SJCRH30 (cell line): ENCODE data around the gene PLA2G4C. TPM values are rescaled to one million over a fixed set of nuclear protein-coding genes. Genes with fewer than 3 reads are reported as not detected.

Experiments
- DNase-seq, 2 experiments: peaks; one replicate each; pipeline ENCODE4 v3.0.0-alpha.2; 2015 to 2020
- H3K27ac ChIP-seq: fragments of 250-450 bp; sonication (Bioruptor Pico); 2 replicates; pipeline ENCODE4 v1.5.1; 2020; ENCODE audit warnings: mild to moderate bottlenecking, moderate library complexity
- H3K27me3 ChIP-seq: fragments of 250-450 bp; sonication (Bioruptor Pico); 2 replicates; pipeline ENCODE4 v1.5.1; 2020; ENCODE audit warnings: mild to moderate bottlenecking, moderate library complexity
- H3K36me3 ChIP-seq: fragments of 250-450 bp; sonication (Bioruptor Pico); 2 replicates; pipeline ENCODE4 v1.5.1; 2020; ENCODE audit warnings: mild to moderate bottlenecking, moderate library complexity
- H3K4me1 ChIP-seq: fragments of 250-450 bp; sonication (Bioruptor Pico); 2 replicates; pipeline ENCODE4 v1.5.1; 2020; ENCODE audit warnings: mild to moderate bottlenecking, moderate library complexity
- H3K4me3 ChIP-seq: fragments of 250-450 bp; sonication (Bioruptor Pico); 2 replicates; pipeline ENCODE4 v1.5.1; 2020; ENCODE audit warnings: mild to moderate bottlenecking, moderate library complexity
- H3K9me3 ChIP-seq: fragments of 250-450 bp; sonication (Bioruptor Pico); replicated peaks from 2 replicates; pipeline ENCODE4 v1.5.1; 2020; ENCODE audit warnings: mild to moderate bottlenecking, moderate library complexity
- total RNA-seq: library from RNA; depleted of rRNA; stranded (reverse); fragments of >200 nt; shearing (Covaris generic); gene quantifications from 2 replicates; pipeline ENCODE4 v1.2.3, GENCODE V29; 2014; rRNA removed

The PLA2G4C gene, protein sequence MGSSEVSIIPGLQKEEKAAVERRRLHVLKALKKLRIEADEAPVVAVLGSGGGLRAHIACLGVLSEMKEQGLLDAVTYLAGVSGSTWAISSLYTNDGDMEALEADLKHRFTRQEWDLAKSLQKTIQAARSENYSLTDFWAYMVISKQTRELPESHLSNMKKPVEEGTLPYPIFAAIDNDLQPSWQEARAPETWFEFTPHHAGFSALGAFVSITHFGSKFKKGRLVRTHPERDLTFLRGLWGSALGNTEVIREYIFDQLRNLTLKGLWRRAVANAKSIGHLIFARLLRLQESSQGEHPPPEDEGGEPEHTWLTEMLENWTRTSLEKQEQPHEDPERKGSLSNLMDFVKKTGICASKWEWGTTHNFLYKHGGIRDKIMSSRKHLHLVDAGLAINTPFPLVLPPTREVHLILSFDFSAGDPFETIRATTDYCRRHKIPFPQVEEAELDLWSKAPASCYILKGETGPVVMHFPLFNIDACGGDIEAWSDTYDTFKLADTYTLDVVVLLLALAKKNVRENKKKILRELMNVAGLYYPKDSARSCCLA
- total RNA-seq: 1.4 and 2.1 TPM in 2 replicates

- Histone ChIP-seq H3K4me3 (peak within 1 kb of the TSS; percentile 62), H3K4me1 (peaks cover 5% of the 10 kb centered on the region; the same call in 1 of the 2 replicates), H3K27me3 (no peaks in the 10 kb centered on the region), H3K27ac (peak within 1 kb of the TSS; percentile 87), H3K36me3 (peaks cover 4% of the 10 kb centered on the region; the same call in 1 of the 2 replicates), H3K9me3 (no peaks in the 10 kb centered on the region)
- DNase-seq: peak; percentile 93 to 96
Measured at GRCh38 chr19:48110350-48110966, at the start of gene PLA2G4C. TSS of gene PLA2G4C (minus strand) at chr19:48110817. CDS start at chr19:48106529, 4,288 bp downstream.

DNA sequence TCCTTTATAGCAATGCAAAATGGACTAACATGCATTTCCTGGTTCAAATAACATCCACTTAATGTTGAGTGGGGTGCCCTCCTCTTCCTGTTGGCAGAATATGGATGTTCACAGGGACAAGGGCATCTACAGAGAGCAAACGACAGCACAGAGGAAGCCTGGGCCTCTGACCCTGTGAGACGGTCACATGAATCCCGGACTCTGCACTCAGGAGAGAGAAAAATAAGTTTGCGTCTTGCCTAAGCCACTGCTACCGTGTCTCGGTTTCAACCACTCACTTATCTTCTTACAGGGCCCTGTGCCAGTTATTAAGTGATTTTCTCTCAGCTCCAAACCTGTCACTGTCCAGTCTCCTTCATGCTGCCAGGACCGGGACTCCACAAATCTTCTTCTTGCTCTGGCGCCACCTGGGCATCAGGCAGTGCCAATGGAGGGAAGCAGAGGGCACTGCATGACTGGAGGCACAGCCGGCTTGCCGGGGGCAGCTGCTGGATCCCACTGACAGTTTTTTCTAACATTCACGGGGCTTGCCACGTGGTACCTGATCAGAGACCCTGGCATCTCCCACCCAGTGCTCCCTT lies 47.7 kb upstream of the PLA2G4C start:
- H3K4me3 ChIP-seq: no peak overlapping the region
- no peaks in the 10 kb centered on the region for H3K27me3 ChIP-seq
- H3K9me3 ChIP-seq: no peaks in the 10 kb centered on the region
- no peaks in the 10 kb centered on the region for H3K4me1 ChIP-seq
- H3K36me3 ChIP-seq: peaks cover 18% of the 10 kb centered on the region; the same call in 1 of the 2 replicates
- no peak overlapping the region for H3K27ac ChIP-seq
- DNase-seq: no peak

DNA sequence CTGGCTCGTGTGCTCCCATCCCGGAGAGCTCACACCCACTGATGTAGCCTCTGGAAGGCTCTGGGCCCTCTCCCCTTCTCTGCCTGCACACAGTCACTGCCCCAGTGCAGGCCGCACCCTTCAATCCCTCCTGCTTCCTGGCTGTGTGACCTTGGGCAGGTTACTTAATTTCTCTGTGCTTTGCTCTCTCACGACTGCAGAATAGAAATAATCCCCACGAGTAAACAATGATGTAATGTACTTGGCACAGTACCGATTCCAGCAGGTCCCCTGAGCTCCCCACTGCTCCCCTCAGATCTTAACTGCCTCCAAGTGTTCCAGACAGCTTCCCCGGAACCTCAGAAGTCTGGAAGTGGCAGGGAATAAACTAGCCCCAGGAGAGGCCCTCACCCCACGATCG lies 43.4 kb upstream of the PLA2G4C start:
- no peaks in the 10 kb centered on the region for H3K4me1 ChIP-seq
- H3K36me3 ChIP-seq: peaks cover 15% of the 10 kb centered on the region
- H3K9me3 ChIP-seq: no peaks in the 10 kb centered on the region
- no peak for DNase-seq
- no peak overlapping the region for H3K4me3 ChIP-seq
- no peak overlapping the region for H3K27ac ChIP-seq
- no peaks in the 10 kb centered on the region for H3K27me3 ChIP-seq

DNA sequence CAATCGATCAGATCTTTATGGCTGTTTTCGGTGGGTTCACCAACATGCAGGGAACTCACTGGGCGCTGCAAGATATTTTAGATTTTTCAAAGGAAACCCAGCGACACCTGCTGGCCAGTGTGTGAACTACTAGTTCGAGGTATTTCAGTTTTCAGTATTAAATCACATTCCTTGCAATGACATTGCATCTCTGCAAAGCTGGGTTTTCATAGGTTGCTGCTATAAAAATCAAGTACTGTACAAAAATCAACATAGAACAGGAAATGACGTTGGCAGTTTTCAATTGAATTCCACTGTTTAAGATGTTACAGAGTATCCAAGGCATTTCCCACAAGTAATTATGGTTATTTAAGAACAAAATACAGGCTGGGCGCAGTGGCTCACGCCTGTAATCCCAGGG lies 41.9 kb upstream of the PLA2G4C start:
- Histone ChIP-seq H3K9me3 (no peaks in the 10 kb centered on the region), H3K27ac (no peak overlapping the region), H3K36me3 (peaks cover 9% of the 10 kb centered on the region), H3K4me1 (no peaks in the 10 kb centered on the region), H3K27me3 (no peaks in the 10 kb centered on the region), H3K4me3 (no peak overlapping the region)
- peak; percentile 37 to 70 for DNase-seq

GRCh38 chr19:48149430-48149829 lies 38.8 kb upstream of the PLA2G4C start:
- no peak for DNase-seq
- Histone ChIP-seq H3K36me3 (peaks cover 9% of the 10 kb centered on the region), H3K4me1 (no peaks in the 10 kb centered on the region), H3K27ac (no peak overlapping the region), H3K4me3 (no peak overlapping the region), H3K27me3 (no peaks in the 10 kb centered on the region), H3K9me3 (no peaks in the 10 kb centered on the region)

- Histone ChIP-seq H3K4me3 (no peak overlapping the region), H3K9me3 (no peaks in the 10 kb centered on the region), H3K36me3 (peaks cover 13% of the 10 kb centered on the region), H3K4me1 (no peaks in the 10 kb centered on the region), H3K27ac (no peak overlapping the region), H3K27me3 (no peaks in the 10 kb centered on the region)
- no peak for DNase-seq
Measured at GRCh38 chr19:48148576-48148975, 38.0 kb upstream of the PLA2G4C start.

DNA sequence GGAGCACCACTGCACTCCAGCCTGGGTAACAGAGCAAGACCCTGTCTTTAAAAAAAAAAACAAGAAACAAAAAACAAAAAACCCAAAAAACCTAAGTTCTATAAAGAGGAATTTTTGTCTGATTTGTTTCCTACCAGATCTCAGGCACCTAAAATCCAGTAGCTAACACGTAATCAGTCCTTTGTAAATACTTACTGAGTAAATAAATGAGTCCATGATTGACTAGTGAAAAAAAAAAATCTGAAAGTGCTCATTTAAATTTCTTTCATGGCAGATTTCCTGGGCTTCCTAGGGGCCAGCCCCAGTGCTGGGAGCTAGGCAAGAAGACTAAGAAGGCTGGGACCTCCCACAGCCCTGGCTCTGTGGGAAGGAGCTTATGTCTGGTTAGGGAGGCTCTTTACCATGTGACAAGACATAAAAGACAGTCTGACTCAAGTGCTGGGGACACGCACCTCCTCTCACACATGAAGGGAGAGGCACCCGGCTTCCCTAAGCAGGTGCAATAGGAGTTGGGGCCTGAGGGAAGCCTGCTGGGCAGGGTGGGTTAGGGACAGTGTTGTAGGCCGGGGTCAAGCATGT lies 37.1 kb upstream of the PLA2G4C start:
- Histone ChIP-seq H3K36me3 (peaks cover 13% of the 10 kb centered on the region), H3K4me1 (no peaks in the 10 kb centered on the region), H3K27me3 (no peaks in the 10 kb centered on the region), H3K9me3 (no peaks in the 10 kb centered on the region), H3K4me3 (no peak overlapping the region), H3K27ac (no peak overlapping the region)
- no peak for DNase-seq

- Histone ChIP-seq H3K9me3 (no peaks in the 10 kb centered on the region), H3K4me1 (no peaks in the 10 kb centered on the region), H3K27ac (no peak overlapping the region), H3K27me3 (no peaks in the 10 kb centered on the region), H3K36me3 (peaks cover 9% of the 10 kb centered on the region; the same call in 1 of the 2 replicates), H3K4me3 (no peak overlapping the region)
- no peak for DNase-seq
Measured at GRCh38 chr19:48139053-48139452, 28.4 kb upstream of the PLA2G4C start.

GRCh38 chr19:48137411-48137810 lies 26.8 kb upstream of the PLA2G4C start:
- DNase-seq: no peak
- Histone ChIP-seq H3K4me1 (no peaks in the 10 kb centered on the region), H3K36me3 (peaks cover 5% of the 10 kb centered on the region; the same call in 1 of the 2 replicates), H3K4me3 (no peak overlapping the region), H3K27me3 (no peaks in the 10 kb centered on the region), H3K9me3 (no peaks in the 10 kb centered on the region), H3K27ac (no peak overlapping the region)

DNA sequence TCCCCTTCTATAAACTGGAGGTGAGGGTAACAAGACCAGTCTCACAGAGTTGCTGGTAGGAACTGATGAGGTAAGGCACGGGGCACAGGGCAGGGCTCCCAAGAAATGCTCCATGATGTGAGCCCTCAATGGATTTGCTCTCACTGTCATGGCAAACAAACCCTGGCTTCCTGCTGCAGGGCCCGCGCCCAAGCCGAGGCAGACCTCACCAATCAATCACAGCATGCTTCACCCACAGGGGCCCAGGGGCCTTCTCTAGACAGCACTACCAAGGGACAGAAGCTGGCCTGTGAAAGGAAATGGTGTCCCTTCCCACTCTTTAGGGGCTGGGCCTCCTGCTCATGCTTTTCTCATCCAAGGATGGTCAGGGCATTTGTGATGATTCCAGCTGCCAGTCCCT lies 25.9 kb upstream of the PLA2G4C start:
- Histone ChIP-seq H3K4me3 (no peak overlapping the region), H3K4me1 (no peaks in the 10 kb centered on the region), H3K27ac (no peak overlapping the region), H3K27me3 (no peaks in the 10 kb centered on the region), H3K36me3 (peaks cover 8% of the 10 kb centered on the region; the same call in 1 of the 2 replicates), H3K9me3 (no peaks in the 10 kb centered on the region)
- DNase-seq: no peak

DNA sequence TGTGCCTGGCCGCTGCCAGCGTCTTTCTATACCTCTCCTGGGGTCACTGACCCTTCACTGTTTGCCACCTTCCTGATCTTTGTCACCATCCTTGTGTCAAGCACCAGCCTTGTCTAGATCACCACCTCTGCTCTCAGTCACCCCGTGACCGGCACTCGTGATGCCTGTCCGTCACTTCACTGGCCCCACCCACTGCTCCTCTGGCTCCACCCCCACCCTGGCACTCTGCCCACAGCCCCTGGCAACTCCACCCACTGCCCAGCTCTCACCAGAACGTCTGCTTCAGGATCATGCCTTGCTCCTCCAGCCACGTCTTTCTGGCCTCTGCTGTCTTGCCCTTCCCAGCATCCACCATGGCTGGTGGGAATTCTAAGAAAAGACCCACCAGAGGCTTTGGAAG lies 24.8 kb upstream of the PLA2G4C start:
- no peak overlapping the region for H3K4me3 ChIP-seq
- H3K27me3 ChIP-seq: no peaks in the 10 kb centered on the region
- no peak overlapping the region for H3K27ac ChIP-seq
- no peaks in the 10 kb centered on the region for H3K9me3 ChIP-seq
- H3K36me3 ChIP-seq: peaks cover 19% of the 10 kb centered on the region
- DNase-seq: peak; percentile 36 to 47
- no peaks in the 10 kb centered on the region for H3K4me1 ChIP-seq

- Histone ChIP-seq H3K27me3 (no peaks in the 10 kb centered on the region), H3K4me3 (no peak overlapping the region), H3K9me3 (no peaks in the 10 kb centered on the region), H3K27ac (no peak overlapping the region), H3K4me1 (no peaks in the 10 kb centered on the region), H3K36me3 (peaks cover 24% of the 10 kb centered on the region)
- DNase-seq: no peak
Measured at GRCh38 chr19:48133094-48133493, 22.5 kb upstream of the PLA2G4C start.

DNA sequence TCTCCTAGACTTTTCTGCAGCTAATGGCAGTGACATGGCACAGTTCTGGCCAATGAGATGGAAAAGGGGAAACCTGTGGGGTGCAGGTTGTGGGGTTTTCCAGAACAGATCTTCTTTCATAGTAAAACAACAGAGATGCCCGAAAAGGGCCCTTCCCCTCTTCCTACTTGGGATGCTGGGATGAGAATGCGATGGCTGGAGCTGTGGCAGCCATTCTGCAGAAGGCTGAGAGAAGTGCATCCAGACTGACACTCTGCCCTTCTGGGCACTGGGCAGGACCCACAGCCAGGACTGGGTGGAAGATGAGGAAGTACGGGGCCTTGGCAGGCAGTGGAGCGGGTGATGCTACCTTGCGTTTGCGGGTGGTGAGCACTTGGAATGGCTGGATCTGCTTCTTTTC lies 16.9 kb upstream of the PLA2G4C start:
- DNase-seq: no peak
- no peaks in the 10 kb centered on the region for H3K9me3 ChIP-seq
- H3K36me3 ChIP-seq: peaks cover 42% of the 10 kb centered on the region
- no peaks in the 10 kb centered on the region for H3K27me3 ChIP-seq
- H3K27ac ChIP-seq: no peak overlapping the region
- H3K4me1 ChIP-seq: peaks cover 12% of the 10 kb centered on the region
- no peak overlapping the region for H3K4me3 ChIP-seq

DNA sequence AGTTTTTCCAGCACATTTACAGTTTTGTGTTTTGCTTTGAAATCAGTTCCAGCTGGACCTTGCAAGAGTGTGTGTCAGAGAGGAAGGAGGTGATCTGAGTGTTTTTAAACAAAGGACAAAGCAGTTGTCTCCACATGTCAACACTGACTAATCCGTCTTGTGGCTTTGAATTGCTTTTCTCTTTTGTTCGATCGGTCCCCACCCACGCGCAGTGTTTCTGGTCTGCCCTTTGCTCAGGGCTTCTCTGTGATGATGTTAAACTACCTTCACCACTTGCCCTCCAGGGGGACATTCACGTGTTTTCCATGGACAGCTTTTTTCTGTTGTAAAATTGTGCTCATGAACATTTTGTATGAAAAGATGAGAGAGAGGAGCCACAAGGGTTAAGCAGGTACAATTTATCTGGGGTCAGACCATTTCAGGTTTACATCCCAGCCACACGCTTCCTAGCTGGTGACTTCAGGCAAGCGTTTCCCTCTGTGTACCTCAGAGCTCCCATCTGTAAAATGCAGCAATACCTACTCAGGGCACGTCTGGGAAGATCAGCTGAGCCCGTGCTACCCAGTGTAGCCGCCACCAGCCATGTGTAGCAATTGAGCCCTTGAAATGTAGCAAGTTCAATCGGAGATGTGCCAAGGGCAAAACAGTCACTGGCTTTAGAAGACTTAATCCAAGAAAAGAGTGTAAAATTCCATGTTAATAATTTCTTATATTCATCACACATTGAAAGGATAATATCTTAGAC lies 13.5 kb upstream of the PLA2G4C start:
- peak; percentile 59 to 76 for DNase-seq
- Histone ChIP-seq H3K4me1 (peaks cover 12% of the 10 kb centered on the region), H3K27ac (peak overlapping the region; percentile 40; the same call in 1 of the 2 replicates), H3K27me3 (no peaks in the 10 kb centered on the region), H3K9me3 (no peaks in the 10 kb centered on the region), H3K36me3 (peaks cover 35% of the 10 kb centered on the region), H3K4me3 (no peak overlapping the region)
